HG02798 (cell line): ENCODE data around the gene CCDC63.

ENCODE experiments used
- ATAC-seq: cut with Tn5 transposase; IDR thresholded peaks from one replicate; pipeline ENCODE4 v1.9.1; 2021; ENCODE audit warnings: mild to moderate bottlenecking; ENCODE audit not compliant: unreplicated experiment, poor library complexity

CCDC63 gene

DNA sequence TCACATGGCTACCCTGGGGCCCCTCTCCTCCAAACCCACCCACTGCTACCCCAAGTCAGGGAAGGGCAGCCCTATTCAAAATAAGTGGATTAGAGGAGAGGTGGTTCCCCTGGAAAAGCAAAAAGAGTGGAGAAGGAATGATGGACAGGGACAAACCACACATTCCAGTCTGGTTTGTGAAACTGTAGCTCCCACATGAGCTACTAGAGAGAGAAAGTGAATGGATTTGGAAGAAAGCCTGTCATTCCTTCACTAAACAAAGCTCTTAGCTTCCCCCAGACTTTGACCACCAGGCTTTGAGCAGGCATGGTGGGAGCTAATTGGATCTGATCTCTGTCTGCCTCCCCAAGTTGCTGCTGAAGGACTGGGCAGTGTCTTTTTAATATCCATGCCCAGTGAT, 28.0 kb downstream of the CCDC63 start:
- ATAC-seq, result no peak

DNA sequence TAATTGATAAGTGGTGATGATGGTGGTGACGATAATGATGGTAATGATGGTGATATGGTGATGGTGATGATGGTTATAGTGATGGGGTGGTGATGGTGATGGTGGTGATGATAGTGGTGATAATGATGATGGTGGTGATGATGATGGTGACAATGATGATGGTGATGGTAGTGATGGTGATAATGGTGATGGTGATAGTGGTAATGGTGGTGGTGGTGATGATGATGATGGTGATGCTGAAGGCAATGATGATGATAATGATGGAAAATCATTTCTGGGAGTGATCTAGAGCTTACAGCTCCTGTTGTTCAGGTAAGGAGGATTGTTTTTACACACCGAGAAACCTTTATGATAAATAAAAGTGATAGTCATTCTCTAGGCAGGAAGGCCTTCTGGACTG, 33.9 kb downstream of the CCDC63 start:
- ATAC-seq, result no peak

DNA sequence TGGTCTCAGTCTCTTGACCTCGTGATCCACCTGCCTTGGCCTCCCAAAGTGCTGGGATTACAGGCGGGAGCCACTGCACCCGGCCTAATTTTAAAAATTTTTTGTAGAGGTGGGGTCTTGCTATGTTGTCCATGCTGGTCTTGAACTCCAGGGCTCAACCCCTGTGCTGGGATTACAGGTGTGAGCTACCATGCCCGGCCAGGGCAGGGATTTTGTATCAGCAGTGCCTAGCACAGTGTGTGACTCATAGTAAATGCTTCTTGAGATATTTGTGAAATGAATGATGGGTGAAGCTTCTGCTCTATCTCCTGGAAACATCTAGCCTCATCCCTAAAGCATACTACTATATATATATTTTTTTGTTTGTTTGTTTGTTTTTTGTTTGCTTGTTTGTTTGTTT, 36.5 kb downstream of the CCDC63 start:
- no peak for ATAC-seq

DNA sequence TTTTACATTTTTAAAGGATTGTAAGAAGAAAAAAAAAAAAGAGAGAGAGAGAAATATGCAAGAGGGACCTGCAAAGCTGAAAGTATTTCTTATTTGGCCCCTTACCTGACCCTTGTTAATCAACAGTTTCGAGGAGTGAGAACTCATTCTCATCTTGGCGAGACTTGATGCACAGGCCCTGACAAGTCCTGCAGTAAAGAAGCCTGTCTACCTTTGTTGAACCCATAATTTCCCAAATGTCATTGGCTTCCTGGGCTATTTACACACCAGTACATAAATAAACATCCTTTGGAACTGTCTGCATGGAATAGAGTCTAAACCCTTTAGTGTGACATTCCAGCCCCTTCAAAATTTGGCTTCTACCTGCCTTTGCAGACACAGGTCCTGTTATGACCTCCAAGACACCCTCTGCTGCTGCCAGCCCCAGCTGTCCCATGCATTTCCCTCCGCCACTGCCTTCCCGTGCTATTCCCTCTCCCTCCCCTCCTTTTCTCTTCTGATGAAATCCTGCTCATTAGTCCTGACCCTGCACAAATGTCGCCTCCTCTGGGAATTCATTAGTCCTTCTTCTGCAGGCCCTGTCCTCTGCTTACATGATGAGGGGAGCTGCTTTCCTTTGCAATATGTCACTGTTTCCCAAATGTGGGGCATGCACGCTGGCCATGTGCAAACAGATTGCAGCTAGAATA, 38.5 kb downstream of the CCDC63 start:
- ATAC-seq, result no peak

DNA sequence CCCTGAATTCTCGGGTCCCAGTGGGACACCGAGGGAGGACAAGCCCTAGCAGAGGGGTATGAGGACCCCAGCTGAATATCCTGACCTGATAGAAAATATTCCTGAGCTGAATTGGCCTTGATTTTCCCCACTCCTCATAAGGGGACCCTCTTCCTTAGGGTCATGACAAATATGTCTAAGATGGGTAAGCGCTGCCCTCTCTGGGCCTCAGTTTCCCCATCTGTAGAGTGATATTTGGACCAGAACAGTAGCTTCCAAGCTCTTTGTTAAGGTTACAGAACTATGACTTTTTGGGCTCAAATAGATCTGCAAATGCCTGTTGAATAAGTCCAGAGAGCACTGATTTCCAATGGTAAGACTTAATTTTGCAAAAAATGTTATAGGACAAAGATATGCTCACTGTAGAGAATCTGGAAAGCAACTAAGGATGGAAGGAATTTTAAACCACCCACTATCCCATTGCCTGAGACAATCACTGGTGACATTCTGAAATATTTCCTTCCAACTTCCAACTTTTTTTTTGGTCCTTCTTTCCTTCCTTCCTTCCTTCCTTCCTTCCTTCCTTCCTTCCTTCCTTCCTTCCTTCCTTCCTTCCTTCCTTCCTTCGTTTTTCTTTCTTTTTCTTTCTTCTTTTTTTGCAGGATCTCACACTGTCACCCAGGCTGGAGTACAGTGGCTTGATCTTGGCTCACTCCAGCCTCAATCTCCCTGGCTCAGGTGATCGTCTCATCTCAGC, 41.6 kb downstream of the CCDC63 start:
- no peak for ATAC-seq

DNA sequence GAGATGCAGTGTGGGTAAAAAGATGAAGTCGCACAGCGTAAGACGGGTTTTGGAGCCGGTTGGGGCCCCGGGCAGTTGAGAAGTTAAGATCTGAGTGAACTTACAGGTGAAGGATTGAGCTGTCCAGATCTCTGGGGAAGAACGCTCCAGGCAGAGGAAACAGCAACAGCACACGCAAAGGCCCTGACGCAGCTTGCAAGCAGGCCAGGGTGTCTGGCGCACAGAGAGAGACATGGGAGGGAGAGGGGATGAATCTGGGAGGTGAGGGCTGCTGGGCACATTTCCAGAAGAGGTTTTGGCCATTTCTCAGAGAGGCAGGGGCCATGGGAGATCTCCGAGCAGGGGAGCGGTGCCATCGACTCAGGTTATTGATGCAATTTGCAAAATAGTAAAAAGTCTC, 42.6 kb downstream of the CCDC63 start:
- no peak for ATAC-seq

DNA sequence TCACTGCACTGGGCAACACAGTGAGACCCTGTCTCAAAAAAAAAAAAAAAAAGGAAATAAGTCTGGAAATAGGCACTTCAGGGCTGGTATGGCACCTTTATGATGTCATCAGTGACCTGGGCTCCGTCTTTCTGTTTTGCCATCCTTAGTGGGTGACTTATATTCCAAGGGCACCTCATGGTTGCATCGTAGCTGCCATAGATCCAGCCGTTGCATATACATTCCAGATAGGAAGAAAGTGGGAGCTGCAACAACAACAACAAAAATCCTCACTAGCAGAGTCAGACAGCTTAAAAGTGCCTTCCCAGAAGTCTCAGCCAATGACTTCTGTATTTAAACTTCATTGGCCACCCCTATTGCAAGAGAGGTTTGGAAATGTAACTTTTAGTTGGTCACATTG, 47.2 kb downstream of the CCDC63 start:
- no peak for ATAC-seq

DNA sequence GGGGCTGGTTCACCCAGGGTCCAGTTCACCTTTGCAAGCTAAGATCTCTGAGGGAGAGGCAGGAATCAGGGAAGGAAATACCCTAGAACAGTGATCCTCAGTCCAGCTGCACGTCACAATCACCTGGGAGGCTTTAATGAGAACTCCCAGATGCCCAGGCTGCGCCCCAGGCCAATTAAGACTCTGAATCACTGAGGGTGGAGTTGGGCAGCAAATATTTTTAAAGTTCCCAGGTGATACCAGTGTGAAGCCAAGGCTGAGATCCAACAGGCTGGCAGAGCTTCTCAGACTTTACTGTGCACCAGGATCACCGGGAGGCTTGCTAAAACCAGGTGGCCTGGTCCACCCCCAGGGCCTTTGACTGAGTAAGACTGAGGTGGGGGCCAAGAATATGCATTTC, 49.8 kb downstream of the CCDC63 start:
- ATAC-seq, result no peak

DNA sequence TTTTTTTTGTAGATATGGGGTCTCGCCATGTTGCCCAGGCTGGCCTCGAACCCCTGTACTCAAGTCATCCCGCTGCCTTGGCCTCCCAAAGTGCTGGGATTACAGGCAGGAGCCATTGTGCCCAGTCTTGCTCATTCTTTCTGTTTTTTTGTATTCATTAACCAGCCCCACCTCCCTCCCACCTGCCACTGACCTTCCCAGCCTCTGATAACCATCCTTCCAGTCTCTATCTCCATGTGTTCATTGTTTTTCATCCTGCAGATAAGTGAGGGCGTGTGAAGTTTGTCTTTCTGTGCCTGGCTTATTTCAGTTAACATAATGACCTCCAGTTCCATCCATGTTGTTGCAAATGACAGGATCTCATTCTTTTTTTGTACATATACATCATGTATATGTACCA, 54.6 kb downstream of the CCDC63 start:
- ATAC-seq, result no peak

DNA sequence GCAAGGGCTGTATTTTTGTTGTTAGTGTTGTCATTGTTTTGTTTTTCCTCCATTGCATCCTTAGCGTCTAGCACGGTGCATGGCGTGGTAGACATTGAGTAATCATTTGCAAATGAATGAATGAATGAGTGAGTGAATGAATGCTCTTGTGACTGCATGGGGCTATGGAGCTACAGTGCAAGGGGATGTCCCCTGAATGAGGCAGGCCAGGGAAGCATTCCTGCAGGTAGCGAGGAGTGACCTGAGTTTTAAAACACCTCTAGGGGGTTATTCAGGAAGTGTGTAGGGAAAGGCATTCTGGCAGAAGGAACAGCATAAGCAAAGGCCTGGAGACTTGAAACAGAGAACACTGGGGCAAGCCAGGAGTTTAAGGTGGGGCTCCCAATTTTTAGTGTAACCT, 56.7 kb downstream of the CCDC63 start:
- ATAC-seq, result no peak

DNA sequence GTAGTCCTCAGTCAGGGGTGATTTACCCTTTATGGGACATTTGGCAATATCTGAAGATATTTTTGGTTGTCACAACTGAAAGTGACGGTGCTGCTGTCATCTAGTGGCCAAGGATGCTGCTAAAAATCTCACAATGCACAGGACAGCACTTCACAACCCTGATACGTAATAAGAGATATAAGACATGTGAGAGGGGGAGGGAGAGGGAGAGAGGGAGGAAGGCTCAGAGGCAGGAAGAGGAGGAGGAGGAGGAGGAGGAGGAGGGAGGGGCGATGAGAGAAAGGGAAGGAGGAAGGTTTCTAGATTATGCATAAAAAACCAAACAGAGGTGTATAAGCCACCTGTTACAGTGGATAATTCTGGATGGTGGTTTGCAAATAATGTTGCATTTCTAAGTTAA, 59.3 kb downstream of the CCDC63 start:
- no peak for ATAC-seq

DNA sequence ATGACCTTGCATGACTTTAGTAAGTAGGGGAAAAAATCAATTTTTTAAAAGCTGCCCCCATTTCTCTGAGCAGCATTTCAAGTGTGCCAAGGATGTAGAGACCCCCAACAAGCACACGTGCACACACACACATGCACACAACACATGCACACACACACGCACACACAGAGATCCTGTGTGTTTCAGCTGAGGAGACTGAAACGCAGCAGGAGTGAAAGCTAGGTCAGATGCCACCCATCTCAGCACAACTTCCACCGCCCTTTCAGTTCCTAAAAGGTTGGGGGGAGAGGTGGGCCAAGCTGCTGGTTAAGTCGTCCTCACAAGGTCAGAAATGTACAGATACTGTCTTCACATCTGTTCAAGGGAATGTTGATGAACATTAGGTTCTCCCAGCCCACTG, 59.7 kb downstream of the CCDC63 start:
- no peak for ATAC-seq

DNA sequence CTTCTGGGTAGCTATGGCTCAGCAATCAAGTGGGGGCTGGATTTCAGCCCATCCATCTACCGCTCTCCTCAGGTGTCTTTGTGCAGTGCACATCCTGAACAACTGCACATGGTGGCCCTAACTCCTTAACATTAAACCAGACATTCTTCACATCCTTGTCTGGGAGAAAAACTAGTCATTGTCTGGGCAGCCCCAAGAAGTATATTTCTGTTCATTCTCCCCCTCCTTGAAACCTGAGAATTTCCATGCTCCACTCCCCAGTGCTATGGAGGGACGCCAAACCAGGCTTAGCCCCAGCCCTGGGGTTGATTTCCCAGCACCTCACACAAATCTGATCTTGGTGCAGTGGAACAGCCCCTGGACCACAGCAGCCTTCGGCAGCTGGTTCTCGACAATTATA, 60.2 kb downstream of the CCDC63 start:
- ATAC-seq, result no peak

DNA sequence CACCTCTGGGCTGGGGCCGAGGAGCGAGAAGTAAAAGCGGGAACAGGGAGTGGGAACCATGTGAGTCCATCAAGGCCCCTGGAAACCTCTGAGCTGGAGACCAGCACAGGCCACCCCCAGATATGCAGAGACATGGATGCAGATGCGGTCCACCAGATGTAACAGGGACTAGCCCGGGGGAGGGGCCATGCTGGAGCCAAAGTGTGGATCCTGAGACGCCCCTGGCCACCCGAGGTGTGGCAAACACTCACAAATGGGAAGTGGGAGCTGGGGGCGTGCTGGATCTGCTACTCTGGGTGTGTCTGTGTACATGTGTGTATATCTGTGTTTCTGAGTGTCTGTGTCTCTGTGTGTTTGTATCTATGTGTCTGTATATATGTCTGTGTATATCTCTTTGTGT, 60.8 kb downstream of the CCDC63 start:
- no peak for ATAC-seq

DNA sequence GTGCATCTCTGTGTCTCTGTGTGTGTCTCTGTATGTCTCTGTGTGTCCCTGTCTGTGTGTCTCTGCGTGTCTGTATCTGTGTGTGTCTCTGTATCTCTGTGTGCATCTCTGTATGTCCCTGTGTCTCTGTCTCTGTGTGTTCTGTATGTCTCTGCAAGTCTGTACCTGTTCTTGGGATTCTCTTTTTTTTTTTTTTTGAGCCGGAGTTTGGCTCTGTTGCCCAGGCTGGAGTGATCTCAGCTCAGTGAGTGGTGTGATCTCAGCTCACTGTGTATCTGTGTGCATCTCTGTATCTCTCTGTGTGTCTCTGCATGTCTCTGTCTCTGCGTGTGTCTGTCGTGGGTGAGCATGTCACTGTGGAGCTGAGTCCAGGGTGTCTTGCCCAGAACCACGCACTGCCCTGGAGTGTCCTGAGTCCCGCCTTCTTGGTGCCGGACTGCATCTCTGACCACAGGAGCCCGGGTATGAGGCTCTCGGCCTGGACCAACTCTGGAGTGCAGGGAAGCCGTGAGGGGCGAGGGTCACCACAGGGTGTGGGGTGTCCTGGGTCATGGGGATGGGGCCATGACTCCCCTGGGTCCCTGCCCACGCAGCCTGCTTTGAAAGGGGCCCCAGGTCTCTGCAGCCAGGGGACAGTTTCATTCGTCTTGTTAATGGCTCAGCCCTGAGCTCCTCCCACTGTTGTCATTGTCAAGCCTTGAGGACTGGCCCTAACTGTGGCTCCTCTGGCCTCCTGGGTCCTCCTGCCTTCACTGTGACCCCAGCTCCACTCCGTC, 61.8 kb downstream of the CCDC63 start:
- no peak for ATAC-seq

DNA sequence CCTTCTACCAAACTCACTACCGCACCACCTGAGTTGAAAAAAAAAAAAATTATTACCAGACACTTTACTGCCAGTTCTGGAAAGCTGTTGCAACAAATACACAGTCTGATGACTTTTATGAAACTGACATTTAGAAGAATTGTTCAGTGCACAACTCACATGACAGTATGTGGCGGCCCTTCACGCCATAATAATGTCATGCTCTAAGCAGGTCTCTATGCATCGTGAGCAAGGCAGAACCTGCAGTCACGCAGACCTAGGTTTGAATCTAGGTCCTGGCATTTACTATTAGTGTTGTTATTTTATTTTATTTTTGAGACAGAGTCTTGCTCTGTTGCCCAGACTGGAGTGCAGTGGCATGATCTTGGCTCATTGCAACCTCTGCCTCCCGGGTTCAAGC, 65.5 kb downstream of the CCDC63 start:
- no peak for ATAC-seq

DNA sequence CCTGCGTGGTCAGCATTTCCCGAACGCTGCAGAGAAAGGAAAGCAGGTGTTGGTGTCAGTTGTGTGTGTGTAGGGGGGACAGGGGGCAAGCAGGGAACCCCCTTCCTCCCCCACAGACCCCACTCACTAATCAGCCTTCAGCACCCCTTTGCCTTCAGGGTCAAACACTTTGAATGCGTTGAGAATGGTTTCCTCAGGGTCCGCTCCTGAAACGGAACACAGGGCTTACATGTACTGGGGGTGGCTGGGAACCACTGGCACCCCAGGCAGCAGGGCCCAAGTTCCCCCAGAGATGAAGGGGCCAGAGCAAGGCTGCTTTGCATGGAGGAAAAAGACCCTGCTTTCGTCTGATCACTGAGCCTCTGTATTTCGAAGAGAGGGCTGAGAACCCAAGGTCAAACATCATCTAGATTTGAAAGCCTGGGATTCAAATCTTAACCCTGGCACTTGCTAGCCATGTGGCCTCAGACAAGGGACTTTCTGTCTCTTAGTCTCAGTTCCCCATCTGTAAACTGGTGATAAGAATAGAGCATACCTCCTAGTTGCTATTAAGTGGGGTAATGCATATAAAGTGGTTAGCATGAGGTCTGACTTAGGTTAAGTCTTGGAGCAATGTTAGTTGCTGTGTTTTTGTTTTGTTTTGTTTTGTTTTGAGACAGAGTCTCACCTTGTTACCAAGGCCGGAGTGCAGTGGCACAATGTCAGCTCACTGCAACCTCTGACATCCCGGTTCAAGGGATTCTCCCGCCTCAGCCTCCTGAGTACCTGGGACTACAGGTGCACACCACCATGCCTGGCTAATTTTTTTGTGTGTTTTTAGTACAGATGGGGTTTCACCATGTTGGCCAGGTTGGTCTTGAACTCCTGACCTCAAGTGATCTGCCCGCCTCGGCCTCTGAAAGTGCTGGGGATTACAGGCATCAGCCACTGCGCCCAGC, 66.6 kb downstream of the CCDC63 start:
- ATAC-seq, result peak; percentile 99

DNA sequence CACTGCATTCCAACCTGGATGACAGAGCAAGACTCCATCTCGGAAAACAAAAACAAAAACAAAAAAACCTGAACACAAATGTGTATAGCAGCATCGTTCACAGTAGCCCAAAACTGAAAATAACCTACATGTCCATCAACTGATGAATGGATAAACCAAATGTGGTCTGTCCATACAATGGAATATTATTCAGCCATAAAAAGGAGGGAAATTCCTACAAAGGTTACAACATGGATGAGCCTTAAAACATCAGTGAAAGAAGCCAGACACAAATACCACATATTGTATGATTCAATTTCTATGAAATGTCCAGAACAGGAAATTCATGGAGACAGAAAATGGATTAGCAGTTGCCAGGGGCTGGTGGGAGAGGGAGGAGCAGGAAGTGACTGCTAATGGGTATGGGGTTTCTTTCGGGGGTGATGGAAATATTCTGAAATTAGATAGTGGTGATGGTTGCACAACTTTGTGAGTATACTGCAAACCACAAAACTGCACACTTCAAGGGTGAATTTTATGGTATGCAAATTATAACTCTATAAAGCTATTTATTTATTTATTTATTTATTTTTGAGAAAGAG, 69.6 kb downstream of the CCDC63 start:
- no peak for ATAC-seq

DNA sequence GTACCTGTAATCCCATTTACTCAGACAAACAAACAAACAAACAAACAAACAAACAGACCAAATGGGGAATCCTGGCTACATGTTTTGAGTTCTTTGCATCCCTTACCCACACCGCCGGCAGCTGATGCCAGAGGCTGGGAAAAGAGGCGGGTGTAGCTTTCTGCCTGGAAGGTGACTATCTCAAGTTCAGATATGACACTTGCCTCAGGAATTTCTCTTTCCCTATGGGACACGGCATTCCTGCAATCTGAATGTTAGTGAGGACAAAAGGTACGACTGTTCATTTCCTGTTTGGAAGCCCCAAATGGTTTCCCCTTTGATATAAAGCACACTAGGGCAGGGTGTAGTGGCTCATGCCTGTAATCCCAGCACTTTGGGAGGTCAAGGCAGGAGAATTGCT, 70.7 kb downstream of the CCDC63 start:
- ATAC-seq, result no peak

DNA sequence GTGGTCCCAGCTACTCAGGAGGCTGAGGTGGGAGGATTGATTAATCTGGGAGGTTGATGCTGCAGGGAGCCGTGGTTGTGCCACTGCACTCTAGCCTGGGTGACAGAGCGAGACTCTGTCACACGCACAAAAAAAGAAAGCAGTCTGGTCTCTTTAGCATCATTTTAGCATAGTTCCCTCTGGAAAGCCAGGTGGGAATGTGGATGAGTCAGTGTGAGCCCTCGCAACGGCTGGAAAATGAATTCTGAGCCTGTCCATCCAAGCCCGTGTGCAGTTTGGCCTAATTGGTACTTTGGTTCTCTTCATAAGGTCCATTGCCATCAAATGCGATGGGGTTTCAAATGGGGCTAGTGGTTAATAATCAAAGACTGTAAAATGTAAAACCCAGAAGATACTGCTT, 71.2 kb downstream of the CCDC63 start:
- ATAC-seq, result no peak
